Upper lobe of right lung (tissue), 1 donor: ENCODE results near the gene GRAP. TPM values are rescaled to one million over a fixed set of nuclear protein-coding genes. Genes with fewer than 3 reads are reported as not detected.

Experiments used
- ATAC-seq: fragments of 200-7000 bp; cut with Tn5 transposase; one replicate; pipeline ENCODE4 v1.9.1; 2020; ENCODE audit warnings: mild to moderate bottlenecking, moderate library complexity
- DNase-seq: peaks from one replicate; pipeline ENCODE4 v3.0.0-alpha.2; 2020
- H3K27ac ChIP-seq: fragments of 200-600 bp; one replicate; pipeline ENCODE4 v1.8.0; 2022
- H3K27me3 ChIP-seq: fragments of 200-600 bp; one replicate; pipeline ENCODE4 v1.8.0; 2022; ENCODE audit warnings: mild to moderate bottlenecking
- H3K36me3 ChIP-seq: fragments of 200-600 bp; one replicate; pipeline ENCODE4 v1.8.0; 2022
- H3K4me1 ChIP-seq: fragments of 200-600 bp; one replicate; pipeline ENCODE4 v1.8.0; 2022
- H3K4me3 ChIP-seq: fragments of 200-600 bp; one replicate; pipeline ENCODE4 v1.8.0; 2022; ENCODE audit warnings: mild to moderate bottlenecking
- H3K9me3 ChIP-seq: fragments of 200-600 bp; one replicate; pipeline ENCODE4 v1.8.0; 2022
- intact Hi-C: fragments of 100-400 bp; cut with DNase I; formaldehyde crosslinking; loops from one replicate; pipeline ENCODE4 v1.11.0; 2022
- total RNA-seq: library from RNA; stranded (reverse); fragmentation: NEBNext Ultra II Directional; extraction: Animal tissue kit (Norgen Biotek cat#: 25700); gene quantifications from one replicate; pipeline ENCODE4 v1.2.1, GENCODE V29; 2021
- TF ChIP-seq, protein P1 (sequence below): fragments of 200-600 bp; IDR thresholded peaks from one replicate; pipeline ENCODE4 v1.8.0; 2022; ENCODE audit warnings: antibody characterized with exemption
- donor health status: DM: no; HTN: yes; CAD: no; lungs with severe emphysema.

GRAP gene
- total RNA-seq, 1 donor from 2014 or later, result 10.6 TPM

- no peak overlapping the region for H3K4me3 ChIP-seq
- no peaks in the 10 kb centered on the region for H3K9me3 ChIP-seq
- DNase-seq (no peak), ATAC-seq (no peak)
- H3K36me3 ChIP-seq, result no peaks in the 10 kb centered on the region
- TF ChIP-seq, protein P1, sequence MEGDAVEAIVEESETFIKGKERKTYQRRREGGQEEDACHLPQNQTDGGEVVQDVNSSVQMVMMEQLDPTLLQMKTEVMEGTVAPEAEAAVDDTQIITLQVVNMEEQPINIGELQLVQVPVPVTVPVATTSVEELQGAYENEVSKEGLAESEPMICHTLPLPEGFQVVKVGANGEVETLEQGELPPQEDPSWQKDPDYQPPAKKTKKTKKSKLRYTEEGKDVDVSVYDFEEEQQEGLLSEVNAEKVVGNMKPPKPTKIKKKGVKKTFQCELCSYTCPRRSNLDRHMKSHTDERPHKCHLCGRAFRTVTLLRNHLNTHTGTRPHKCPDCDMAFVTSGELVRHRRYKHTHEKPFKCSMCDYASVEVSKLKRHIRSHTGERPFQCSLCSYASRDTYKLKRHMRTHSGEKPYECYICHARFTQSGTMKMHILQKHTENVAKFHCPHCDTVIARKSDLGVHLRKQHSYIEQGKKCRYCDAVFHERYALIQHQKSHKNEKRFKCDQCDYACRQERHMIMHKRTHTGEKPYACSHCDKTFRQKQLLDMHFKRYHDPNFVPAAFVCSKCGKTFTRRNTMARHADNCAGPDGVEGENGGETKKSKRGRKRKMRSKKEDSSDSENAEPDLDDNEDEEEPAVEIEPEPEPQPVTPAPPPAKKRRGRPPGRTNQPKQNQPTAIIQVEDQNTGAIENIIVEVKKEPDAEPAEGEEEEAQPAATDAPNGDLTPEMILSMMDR, result no peak
- no peaks in the 10 kb centered on the region for H3K27me3 ChIP-seq
- H3K4me1 ChIP-seq, result peaks cover 4% of the 10 kb centered on the region
- intact Hi-C loops, result no loop called here
- no peak overlapping the region for H3K27ac ChIP-seq
Measured at GRCh38 chr17:18985475-18985874, 61.3 kb downstream of the GRAP start.

- Histone ChIP-seq H3K4me1 (peaks cover 4% of the 10 kb centered on the region), H3K27ac (no peak overlapping the region), H3K36me3 (no peaks in the 10 kb centered on the region), H3K27me3 (no peaks in the 10 kb centered on the region), H3K4me3 (no peak overlapping the region), H3K9me3 (no peaks in the 10 kb centered on the region)
- DNase-seq, result no peak
- TF ChIP-seq, protein P1, result no peak
- ATAC-seq, result no peak
- intact Hi-C loops, result no loop called here
Measured at GRCh38 chr17:18984273-18985114, 62.3 kb downstream of the GRAP start.

DNA sequence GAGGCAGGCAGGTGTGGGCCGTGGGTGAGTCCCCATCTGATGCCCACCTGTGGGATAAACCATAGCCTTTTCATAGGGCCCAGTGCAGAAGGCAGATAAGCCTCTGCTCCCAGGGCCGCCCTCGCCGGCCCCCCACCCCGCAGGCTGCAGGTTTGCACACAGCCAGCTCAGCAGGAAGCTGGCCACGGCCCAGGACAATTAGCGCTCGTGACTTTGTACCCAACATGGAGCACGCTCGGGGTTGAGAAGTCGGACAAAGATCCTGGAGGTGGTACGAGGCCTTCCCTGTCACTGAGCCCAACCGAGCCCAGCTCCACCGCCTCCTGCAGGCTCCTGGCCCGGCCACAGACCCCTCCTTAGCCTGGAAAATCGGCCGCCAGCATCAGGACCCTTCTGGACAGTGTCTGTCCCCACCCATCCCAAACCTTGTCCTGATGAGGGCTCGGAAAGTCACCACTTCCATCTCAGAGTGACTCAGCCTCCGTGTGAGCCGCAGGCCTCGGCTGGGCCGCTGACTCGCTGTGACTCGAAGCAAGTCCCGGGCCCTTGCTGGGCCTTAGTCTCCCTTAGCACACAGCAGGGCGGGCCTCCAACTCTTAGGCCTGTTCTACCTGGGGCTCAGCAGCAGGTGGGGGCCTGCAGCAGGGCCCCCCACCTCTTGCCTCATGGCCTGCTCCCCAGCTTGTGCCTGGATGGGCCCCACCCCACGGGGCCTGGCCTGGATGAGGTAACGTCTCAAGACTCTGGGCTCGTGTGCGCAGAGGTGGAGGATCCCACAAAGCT lies 64.9 kb downstream of the GRAP start:
- DNase-seq (no peak), ATAC-seq (no peak)

GRCh38 chr17:18981335-18981641 lies 65.5 kb downstream of the GRAP start:
- DNase-seq (no peak), ATAC-seq (no peak)
- H3K4me3 ChIP-seq, result no peak overlapping the region
- H3K27me3 ChIP-seq, result no peaks in the 10 kb centered on the region
- H3K9me3 ChIP-seq, result no peaks in the 10 kb centered on the region
- no peaks in the 10 kb centered on the region for H3K4me1 ChIP-seq
- peaks cover 5% of the 10 kb centered on the region for H3K36me3 ChIP-seq
- intact Hi-C loops, result no loop called here
- TF ChIP-seq, protein P1, result no peak
- H3K27ac ChIP-seq, result no peak overlapping the region

More for the DNA sequence above, 64.9 kb downstream of the GRAP start:
- H3K9me3 ChIP-seq, result no peaks in the 10 kb centered on the region
- intact Hi-C loops, result no loop called here
- peaks cover 5% of the 10 kb centered on the region for H3K36me3 ChIP-seq
- H3K27me3 ChIP-seq, result no peaks in the 10 kb centered on the region
- H3K27ac ChIP-seq, result no peak overlapping the region
- no peak overlapping the region for H3K4me3 ChIP-seq
- TF ChIP-seq, protein P1, result no peak
- no peaks in the 10 kb centered on the region for H3K4me1 ChIP-seq

- H3K36me3 ChIP-seq, result peaks cover 5% of the 10 kb centered on the region
- TF ChIP-seq, protein P1, result no peak
- DNase-seq, result no peak
- H3K9me3 ChIP-seq, result no peaks in the 10 kb centered on the region
- no peaks in the 10 kb centered on the region for H3K27me3 ChIP-seq
- intact Hi-C loops, result no loop called here
- no peak overlapping the region for H3K4me3 ChIP-seq
- H3K27ac ChIP-seq, result no peak overlapping the region
- no peaks in the 10 kb centered on the region for H3K4me1 ChIP-seq
- no peak for ATAC-seq
Measured at GRCh38 chr17:18980682-18981334, 65.9 kb downstream of the GRAP start.
